ENCODE measurements around the gene GNAI3.

- TF ChIP-seq CTCF (IDR thresholded peaks at IDR 0.05) (no peak), POLR2A (IDR thresholded peaks at IDR 0.05) (no peak)
These were observed 50.2 kb downstream of the GNAI3 start for GRCh38 chr1:109598655-109599054.
